ENCODE measurements around the gene CUEDC1. TPM values are rescaled to one million over a fixed set of nuclear protein-coding genes. Genes with fewer than 3 reads are reported as not detected.

CUEDC1 gene
- total RNA-seq, 1 donor from 2014 or later = 49.7 TPM

DNA sequence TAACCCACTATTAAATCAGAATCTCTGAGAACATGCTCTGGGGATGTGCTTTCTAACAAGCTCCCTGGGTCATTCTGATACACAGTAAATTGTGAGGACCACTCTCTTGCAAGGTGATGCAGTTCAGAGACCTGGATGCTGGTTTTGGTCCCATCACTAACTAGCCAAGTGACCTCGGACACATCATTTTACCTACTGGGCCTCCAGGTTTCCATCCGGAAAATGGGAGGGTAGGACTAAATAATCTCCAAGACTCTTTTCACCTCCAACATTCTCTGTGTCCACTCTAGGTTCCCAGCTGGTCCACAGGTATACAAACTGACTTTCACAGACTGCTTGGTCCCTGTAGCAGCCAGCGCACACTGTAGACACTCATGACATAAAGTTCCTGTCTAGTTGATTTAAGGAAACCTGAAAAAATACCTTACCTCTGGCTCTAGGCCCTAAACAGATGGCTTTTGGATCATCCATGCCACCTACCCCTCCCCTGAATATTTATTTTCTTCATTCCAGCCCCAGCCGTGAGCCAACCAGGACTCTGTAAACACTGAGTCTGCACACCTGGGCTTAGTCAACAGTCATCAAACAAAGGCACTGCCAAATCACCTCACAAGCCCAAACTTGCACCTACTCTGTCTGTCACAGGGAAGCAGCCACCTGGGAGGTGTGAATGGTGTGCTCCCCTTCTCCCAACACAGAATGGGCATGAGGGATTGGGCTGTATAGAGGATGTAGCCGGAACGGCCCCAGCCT is 54.0 kb downstream of the CUEDC1 start:
- DNase-seq (ENCODE audit: low read depth) = no peak

DNA sequence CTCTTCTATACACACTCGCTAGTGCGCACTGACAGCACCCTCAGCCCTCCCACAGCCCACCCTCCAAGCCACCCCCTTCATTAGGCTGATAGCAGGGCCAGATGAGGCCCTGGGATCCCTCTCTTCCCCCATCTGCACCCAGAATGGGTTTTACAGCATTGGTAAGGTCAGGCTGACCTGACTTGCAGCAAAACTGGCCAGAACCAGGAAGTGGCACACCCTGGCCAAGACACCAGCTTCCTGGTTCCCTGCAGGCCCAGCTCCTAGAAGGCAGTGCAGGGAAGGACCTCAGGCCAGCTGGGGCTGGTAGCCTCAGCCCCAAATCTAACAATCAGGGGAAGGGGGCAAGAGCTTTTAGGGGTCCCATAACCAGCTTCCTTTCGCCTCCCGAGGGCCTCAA is 55.4 kb downstream of the CUEDC1 start:
- DNase-seq (ENCODE audit: low read depth) = no peak

DNA sequence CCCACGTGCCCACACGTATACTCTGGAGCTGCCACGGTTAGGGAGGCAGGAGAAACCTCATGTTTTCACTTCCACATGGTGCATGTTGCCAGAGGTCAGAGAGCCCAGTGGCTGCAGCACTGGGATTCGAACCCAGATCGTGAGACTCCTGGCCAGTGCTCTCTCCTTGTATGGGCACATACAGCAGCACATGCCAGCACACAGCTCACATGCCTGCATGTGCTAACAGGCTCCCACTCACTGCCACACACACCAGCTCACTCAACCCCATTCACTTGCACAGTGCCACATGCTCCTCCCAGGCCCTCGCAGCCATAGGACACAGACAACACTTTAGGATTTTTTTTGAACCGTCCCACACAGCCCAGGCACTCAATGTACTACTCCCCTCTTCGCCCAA is 55.8 kb downstream of the CUEDC1 start:
- DNase-seq (ENCODE audit: low read depth) = no peak

DNA sequence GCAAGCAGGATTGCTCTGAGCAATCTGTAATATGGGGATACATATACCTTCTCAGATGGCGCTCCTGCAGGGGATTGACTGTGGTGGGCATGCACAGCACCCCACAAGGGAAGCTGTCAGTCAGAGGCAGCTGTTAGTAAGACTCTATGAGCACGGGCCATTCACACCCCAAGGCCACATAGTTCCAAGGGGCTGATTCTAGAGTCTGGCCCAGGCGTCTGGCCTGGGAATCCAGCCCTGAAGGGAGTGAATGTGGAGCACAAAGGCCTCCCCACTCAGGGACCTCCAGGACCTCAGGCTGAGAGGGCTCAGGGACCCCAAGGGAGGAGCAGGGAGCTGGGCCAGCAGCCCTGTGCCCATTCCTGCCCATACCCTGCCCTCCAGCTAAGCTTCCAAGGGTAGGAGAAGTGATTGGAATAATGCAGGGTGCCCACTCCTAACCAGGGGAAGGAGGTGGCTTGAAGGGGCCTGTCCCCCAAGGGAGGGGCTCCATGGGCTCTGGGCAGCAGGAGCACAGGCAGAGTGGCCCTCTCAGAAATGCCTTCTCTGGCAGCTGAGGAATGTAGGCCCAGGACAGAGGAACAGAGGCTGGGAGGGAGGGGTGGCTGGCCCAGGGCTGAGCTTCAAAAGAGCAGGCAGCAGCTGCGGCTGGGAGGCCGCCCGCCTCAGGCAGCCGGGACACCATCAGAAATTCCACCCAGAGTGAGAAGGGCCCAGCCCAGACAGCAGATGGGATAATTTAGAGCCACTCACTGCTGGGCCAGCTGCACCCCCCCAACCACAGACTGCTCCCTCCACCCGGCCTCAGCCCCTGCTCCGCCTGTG is 56.5 kb downstream of the CUEDC1 start:
- peak; percentile 98 for DNase-seq (ENCODE audit: low read depth)

DNA sequence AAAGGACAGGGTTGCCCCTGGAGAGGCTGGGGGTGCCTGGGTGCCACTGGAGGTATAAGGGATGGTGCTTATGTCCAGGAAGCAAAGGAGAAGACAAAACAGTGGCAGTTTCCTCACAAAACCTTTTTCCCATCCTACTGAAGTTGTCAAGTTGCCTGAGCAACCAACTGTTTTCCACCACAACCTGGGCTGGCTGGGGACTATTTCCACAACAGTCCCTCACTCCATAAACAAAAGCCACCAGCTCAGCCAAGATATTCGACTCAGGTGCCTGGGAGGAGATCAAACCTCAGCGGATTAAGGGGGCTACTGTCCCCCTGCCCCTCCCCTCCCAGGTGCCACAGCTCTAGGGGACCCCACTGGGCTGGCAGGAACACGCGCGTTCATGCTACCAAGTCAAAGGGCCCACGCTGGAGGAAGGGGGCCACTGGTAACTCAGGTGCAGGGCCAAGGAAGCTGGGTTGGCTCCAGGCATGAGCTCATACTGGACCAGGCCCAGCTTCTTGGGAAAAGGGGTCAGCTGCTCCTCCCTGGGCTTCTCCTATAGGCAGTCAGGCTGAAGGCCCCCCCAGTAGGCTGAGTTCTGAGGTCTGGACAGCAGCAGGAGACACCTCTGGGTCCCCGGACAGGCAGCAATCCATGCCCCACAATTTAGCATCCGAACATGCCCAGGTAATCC is 59.7 kb downstream of the CUEDC1 start:
- no peak for DNase-seq (ENCODE audit: low read depth)

DNA sequence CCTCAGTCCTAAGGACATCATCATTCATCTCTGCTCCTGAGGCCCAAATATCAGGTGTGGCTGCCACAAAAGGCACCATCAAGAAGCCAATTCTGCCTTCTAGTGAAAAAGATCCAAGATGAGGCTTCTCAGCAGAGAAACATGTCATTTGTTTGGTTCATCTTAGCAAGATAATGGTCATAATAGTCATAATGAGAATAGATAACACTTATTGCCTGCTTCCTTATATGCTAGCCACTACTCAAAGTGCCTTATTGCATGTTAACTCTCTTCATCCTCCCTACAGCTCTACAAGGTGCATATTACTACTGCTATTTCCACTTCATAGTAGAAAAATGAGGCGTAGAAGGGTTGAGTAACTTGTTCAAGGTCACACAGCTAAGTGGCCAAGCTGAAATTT is 60.4 kb downstream of the CUEDC1 start:
- no peak for DNase-seq (ENCODE audit: low read depth)

DNA sequence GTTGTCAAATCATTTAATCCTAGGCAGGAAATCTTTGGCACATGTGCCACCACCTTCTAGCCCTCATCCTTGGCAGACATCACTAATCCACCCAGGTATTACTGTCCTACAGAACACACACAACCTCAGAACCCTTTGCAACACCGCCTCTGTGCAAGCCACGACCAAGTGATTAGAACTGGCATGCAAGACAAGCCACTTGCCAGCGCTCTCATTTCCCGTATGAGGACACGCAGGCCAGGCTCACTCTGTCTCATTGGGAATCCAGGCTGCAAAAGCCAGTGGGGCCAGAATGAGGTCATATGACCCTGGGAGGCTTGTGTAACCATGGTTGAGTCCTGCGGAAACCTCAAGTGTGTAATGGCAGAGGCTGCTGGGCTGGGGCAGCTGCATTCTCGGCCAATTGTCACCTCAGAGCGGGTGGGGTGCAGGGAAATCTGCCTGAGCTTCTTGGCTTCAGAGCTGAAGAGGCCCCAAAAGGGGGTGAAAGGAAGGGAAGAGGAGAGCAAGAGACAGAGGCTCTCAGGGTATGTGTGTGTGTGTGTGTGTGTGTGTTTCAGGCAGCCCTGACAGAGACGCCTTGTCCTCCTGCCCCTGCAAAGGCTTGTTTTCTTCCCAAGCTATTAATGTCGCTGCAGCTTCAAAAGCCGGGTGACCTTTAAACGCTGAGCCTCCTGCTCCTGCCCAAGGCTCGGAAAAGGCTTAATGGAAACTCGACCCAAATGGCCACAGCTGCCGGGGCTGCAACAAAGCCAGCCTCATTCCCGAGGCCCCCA is 62.2 kb downstream of the CUEDC1 start:
- DNase-seq (ENCODE audit: low read depth) = peak; percentile 100

DNA sequence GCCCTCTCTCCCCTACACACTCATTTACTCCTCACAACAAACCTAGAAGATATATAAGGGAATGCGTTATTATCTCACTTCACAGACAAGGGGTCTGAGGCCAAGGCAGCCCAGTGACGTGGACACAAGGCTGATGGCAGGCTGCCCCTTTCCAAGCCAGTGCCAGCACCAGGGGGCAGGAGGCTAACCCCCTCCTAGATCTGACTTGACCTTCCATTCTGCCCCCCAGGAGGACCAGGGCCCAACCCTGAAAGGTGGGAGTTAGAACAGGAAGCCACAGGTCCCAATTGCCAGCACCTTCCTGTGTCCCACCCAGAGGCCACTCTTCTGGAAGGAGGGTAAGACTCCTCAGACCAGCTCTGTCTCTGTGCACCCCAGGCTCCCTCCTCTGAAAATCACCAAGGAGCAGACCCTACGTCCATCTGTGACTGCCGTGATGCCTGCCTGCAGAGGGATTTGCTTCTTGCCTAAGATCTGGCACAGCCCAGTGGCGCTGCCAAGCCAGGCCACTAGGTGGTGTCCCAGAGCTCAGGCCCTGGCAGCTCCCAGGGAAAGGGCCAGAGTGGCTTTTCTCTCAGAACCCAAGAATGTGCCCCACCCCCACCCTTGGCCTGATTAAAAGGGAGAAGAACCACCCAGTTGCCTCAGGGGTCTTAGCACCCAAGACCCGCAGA is 62.9 kb downstream of the CUEDC1 start:
- DNase-seq (ENCODE audit: low read depth) = peak; percentile 95

DNA sequence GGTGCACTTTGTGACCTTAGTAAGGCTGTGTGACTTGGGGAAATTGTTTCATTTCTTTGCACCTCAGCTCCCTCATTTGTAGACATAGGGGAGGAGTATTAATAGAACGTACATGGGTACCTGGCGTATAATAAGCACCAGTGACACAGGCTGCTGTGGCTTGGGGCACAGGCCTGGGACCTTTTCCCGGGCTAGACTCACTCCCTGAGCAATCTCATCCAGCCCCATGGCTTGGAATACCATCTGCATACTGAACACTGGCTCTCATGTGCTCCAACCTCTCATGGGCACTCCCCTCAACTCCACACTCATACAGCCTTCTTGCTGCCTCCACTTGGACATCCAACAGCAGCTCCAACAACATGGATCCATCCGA is 64.4 kb downstream of the CUEDC1 start:
- peak; percentile 72 for DNase-seq (ENCODE audit: low read depth)

DNA sequence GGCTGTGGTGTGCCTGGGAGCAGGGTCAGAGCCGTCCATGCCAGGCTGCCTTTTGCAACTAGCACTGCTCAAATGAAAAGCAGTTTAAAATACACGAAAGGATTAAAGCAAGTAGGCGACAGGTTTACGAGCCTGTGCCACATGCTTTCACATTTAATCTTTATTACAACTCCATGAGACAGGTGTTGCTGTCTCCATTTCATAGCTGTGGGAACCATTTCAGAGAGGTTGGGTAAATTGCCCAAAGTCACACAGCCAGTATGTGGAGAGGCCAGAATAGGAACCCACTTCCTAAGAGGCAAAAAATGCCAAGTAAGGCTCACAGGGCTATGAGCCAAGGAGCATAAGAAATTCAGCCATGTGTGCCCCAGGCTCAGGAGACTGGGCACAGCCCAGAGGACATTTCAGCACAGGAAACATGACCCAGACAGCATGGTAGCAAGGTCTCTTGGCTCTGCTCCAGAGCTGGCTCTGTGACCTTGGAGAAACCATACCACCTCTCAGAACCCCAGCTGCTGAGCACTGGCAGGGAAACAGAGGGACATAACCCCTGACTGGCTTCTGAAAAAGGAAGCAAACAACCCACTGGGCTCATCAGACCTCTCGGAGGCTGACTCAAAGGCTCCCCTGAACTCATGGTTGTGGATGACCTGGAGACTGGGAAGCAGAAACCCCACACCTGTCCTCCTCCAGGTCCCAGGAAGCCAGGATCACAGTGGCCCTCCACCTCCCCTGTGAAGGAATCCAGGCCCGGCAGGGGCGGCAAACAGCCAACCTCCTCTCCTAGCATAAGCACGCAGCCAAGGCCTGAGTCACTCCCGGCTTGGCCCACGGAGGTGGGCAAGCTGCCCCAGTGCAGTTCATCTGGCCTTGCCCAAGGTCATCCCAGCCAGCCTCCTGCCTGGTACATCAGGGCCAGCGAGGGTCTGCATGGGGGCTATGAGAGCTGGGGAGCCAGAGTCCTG is 65.0 kb downstream of the CUEDC1 start:
- peak; percentile 93 for DNase-seq (ENCODE audit: low read depth)

DNA sequence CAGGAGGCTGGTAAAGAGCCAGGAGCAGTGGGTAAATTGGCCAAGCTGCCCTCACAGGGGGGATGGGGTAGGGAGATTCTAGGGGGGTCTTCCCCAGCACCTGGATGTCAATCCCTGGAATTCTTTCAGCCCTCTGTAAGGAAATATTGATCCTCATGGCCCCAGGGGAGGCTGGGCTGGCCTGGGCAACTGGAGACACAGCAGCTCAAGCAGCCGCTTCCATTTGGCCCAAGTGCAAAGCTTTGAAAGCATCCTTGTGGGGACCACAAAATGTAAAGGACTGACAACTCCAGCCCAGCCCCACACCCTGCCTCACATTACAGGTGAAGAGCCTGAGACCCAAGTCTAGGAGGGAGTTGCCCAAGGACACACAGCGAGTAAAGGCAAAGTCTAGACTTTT is 66.0 kb downstream of the CUEDC1 start:
- no peak for DNase-seq (ENCODE audit: low read depth)

DNA sequence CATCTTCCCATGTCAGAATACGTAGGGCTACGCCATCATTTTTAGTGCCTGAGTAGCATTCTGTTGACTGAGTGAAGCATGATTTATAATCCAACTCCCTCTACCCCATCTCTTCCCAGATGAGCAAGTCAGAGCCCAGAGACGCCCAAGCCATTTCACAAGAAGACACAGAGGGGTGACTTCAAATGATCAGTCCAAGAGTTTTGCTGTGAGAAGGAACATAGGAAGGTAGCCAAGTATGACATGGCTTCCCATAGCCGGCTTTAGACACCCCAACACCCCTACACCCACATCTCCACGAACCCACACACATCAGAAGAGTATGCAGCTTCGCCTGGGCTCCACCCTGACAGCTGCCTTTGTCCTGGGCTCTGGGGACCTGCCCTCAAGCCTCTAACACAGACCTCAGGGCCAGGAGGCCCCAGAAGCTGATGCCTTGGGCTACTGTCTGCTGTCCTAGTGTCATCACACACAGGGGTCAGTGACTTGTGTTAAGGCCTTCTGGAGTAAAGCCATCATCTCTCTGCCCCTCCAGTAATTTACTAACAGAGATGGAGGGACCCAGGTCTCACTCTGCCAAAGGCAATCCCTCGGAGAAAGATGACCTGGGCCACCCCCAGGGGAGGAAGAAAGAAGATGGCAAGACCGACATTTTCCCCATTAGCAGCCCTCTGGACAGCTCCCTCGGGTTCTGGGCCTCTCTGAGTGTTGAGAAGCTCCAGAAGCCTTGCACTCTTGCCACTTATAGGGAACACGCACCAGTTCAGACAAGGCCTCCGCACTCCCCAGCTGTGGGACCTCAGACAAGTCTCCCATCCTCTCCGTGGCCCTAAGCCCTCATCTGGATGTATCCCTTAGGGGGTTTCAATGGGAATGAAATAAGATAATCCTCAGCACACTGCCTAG is 66.6 kb downstream of the CUEDC1 start:
- peak; percentile 91 for DNase-seq (ENCODE audit: low read depth)

DNA sequence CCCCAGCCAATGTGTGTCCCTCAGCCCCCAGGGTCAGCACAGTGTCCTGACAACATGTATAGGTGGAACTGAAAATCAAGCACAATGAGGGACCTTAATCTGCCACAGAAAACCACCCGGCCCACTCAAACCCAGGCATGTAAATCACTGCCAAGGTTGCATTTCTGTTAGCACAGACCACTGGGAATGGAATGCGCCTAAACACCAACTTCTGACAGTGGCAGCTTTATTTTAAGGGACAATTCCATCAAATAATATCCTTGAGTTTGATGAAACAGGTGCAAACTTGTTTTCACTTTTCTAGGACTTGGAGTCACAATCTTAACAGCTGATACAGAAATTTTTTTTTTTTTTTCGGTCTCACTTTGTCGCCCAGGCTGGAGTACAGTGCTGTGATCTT is 68.1 kb downstream of the CUEDC1 start:
- DNase-seq (ENCODE audit: low read depth) = no peak

DNA sequence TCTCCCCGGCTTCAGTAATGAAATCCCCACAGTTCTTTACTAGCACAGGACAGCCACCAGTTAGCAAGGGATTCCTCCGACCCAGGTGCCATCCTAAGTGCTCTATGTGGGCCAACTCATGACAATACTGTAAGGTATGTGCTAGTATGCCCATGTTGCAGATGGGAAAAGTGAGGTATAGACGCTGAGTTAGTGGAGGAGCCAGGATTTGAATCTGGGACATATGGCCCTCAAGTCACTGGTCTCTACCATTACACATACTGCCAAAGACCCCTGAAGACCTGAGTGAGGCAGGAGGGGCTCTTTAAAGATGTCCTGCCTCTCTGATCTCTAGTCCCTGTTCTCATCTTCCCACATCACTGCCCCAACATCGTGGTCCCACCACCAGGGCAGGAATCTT is 69.2 kb downstream of the CUEDC1 start:
- no peak for DNase-seq (ENCODE audit: low read depth)

DNA sequence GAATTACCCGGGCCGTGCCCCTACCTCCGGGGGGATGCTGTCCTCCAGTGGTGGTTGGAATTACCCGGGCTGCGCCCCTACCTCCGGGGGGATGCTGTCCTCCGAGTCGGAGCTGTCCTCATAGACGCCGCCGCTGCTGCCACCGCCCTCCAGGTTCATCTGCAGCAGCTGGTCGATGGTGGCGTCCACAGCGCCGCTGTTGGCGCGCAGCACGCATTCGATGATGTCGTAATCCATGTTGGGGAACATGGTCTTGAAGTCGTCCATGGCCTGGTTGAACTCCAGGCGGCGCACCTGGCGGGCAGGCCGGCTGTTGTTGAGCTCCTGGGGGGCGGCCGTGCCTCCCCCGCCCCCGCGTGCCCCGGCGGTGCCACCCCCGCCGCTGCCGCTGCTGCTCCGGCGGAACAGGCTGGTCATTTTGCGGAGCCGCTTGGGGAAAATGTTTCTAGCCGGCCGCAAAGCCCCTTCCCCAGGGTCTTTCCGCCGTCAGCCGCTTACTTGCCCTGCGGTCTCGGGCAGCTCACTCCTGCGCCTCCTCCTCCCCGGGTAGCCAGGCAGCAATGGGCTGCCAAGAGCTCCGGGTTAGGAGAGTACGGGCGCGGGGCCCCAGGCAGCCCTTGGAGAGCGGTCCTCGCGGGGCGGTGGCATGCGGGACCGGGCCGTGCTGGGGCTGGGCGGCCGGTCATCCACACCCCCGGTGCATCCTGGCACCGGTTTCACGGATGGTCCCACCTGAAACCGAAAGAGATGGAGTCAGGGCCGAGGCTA is 69.9 kb downstream of the CUEDC1 start:
- DNase-seq (ENCODE audit: low read depth) = no peak

DNA sequence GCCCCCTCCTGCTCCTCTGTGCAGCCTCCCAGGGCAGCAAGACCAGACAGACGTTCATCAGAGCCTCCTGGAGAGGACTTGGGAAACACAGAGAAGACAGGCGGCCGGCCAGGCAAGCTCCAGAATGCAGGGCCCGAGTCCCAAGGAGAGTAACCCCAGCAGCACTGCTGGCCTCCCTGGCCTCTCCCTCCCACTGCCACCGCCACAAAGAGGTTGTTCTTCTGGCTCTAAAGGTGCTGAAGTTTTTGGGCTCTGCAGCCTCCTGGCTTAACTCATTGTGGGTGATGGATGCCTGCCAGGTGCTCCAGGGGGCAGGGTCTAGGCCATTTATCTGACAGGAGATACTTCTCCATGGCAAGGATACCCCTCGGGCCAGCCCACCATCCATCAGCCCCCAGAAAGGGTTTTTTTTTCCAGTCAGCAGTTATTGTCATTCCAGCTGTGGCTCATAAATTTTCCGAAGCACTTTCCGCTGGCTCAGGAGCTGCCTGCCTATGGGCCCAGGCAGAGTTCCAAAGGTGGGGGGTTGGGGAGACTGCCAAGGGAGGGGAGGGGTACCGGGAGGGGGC is 73.3 kb downstream of the CUEDC1 start:
- no peak for DNase-seq (ENCODE audit: low read depth)

DNA sequence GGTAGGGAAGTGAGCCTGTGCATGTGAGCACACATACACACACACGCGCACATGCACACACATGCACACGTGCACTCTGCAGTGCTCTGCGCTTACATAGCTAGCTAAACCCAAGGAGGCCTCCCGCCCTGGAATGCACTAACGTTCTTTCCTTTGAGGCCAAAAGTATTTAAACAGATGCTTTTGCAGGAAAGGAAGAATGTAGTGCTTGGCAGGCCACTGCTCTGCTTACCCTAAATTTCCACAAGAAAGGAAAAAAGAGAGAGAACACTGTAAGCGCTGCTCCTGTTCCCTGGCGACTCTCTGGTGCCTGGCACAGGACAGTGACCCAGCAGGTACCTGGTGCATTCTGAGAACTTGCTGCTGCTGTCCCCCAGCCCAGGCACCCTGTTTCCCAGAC is 74.1 kb downstream of the CUEDC1 start:
- DNase-seq (ENCODE audit: low read depth) = no peak

DNA sequence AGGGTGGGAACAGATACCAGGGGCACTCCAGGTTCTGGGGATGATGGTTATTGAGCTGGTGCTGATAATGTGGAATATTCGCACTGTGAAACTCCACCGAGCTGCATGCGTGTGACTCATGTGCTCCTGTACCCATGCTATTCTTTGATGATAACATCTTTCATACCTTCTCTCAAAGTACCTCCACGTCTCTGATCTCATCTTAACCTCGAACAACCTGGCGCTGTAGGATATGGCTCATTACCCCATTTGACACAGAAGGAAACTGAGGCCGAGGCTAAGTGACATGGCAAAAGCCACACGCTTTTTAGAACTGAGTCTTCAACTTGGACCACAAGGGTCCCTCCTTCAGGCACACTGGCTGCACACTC is 75.1 kb downstream of the CUEDC1 start:
- no peak for DNase-seq (ENCODE audit: low read depth)

Measured in myocyte (in vitro differentiated cells).